Stimulated activated naive CD8-positive, alpha-beta T cell treated with anti-CD3 and anti-CD28 coated beads, Interleukin-15, amount 100 ng/mL, for 72 hours (primary cell): ENCODE results near the gene AHNAK.

ENCODE experiments used
- ATAC-seq: fragments of 150-1000 bp; cut with Tn5 transposase; 2 replicates; pipeline ENCODE4 v1.10.0; 2021; ENCODE audit warnings: mild to moderate bottlenecking, moderate library complexity
- DNase-seq, 2 donors: peaks; one replicate each; pipeline ENCODE4 v3.0.0; 2021 to 2022
- H3K27ac Mint-ChIP-seq, 2 donors: one replicate each; pipeline ENCODE4 v1.8.0; 2022; ENCODE audit warnings: mild to moderate bottlenecking in 2 of 2, mixed read lengths in 2 of 2, moderate library complexity in 2 of 2
- H3K27me3 Mint-ChIP-seq: one replicate; pipeline ENCODE4 v1.8.0; 2022; ENCODE audit warnings: mixed read lengths
- H3K4me1 Mint-ChIP-seq: one replicate; pipeline ENCODE4 v1.8.0; 2022; ENCODE audit warnings: mild to moderate bottlenecking, mixed read lengths
- H3K4me3 Mint-ChIP-seq, 2 donors: one replicate each; pipeline ENCODE4 v1.8.0; 2022; ENCODE audit warnings: mild to moderate bottlenecking in 2 of 2, mixed read lengths in 2 of 2, moderate library complexity in 1 of 2
- H3K9me3 Mint-ChIP-seq, 2 donors: one replicate each; pipeline ENCODE4 v1.8.0; 2022; ENCODE audit warnings: mixed read lengths in 2 of 2

AHNAK gene

GRCh38 chr11:62435846-62436660 lies 110.6 kb downstream of the AHNAK start:
- ATAC-seq (peak; percentile 45), DNase-seq (no peak)
- Mint-ChIP-seq H3K27me3 (no peaks in the 10 kb centered on the region), H3K9me3 (no peaks in the 10 kb centered on the region), H3K27ac (peak overlapping the region in 1 of 2 donors; percentile 11), H3K4me1 (peaks cover 37% of the 10 kb centered on the region), H3K4me3 (no peak overlapping the region)

GRCh38 chr11:62433904-62434276 lies 112.7 kb downstream of the AHNAK start:
- peaks cover 40% of the 10 kb centered on the region for H3K4me1 Mint-ChIP-seq
- H3K9me3 Mint-ChIP-seq: no peaks in the 10 kb centered on the region
- H3K4me3 Mint-ChIP-seq: no peak overlapping the region
- no peak for ATAC-seq
- H3K27ac Mint-ChIP-seq: no peak overlapping the region
- peaks cover 9% of the 10 kb centered on the region for H3K27me3 Mint-ChIP-seq
- no peak for DNase-seq

- Mint-ChIP-seq H3K27me3 (peaks cover 9% of the 10 kb centered on the region), H3K4me1 (peaks cover 46% of the 10 kb centered on the region), H3K4me3 (no peak overlapping the region), H3K27ac (no peak overlapping the region), H3K9me3 (no peaks in the 10 kb centered on the region)
- no peak for DNase-seq
- no peak for ATAC-seq
Measured at GRCh38 chr11:62433141-62433903, 113.3 kb downstream of the AHNAK start.

- H3K4me3 Mint-ChIP-seq: no peak overlapping the region
- no peak for DNase-seq
- peaks cover 9% of the 10 kb centered on the region for H3K27me3 Mint-ChIP-seq
- ATAC-seq: no peak
- H3K27ac Mint-ChIP-seq: no peak overlapping the region
- no peaks in the 10 kb centered on the region for H3K9me3 Mint-ChIP-seq
- H3K4me1 Mint-ChIP-seq: peaks cover 52% of the 10 kb centered on the region
Measured at GRCh38 chr11:62432695-62433094, 113.9 kb downstream of the AHNAK start.

GRCh38 chr11:62431171-62431901 lies 115.3 kb downstream of the AHNAK start:
- peaks cover 9% of the 10 kb centered on the region for H3K27me3 Mint-ChIP-seq
- H3K27ac Mint-ChIP-seq: no peak overlapping the region
- no peaks in the 10 kb centered on the region for H3K9me3 Mint-ChIP-seq
- DNase-seq (no peak), ATAC-seq (no peak)
- peaks cover 66% of the 10 kb centered on the region for H3K4me1 Mint-ChIP-seq
- no peak overlapping the region for H3K4me3 Mint-ChIP-seq

- ATAC-seq (no peak), DNase-seq (no peak)
- Mint-ChIP-seq H3K9me3 (no peaks in the 10 kb centered on the region), H3K4me1 (peaks cover 62% of the 10 kb centered on the region), H3K27ac (no peak overlapping the region), H3K4me3 (no peak overlapping the region), H3K27me3 (peaks cover 9% of the 10 kb centered on the region)
Measured at GRCh38 chr11:62430425-62430824, 116.2 kb downstream of the AHNAK start.

- peaks cover 9% of the 10 kb centered on the region for H3K27me3 Mint-ChIP-seq
- peaks cover 64% of the 10 kb centered on the region for H3K4me1 Mint-ChIP-seq
- DNase-seq: no peak
- no peak overlapping the region for H3K4me3 Mint-ChIP-seq
- no peak for ATAC-seq
- peak overlapping the region; percentile 57 to 83 for H3K27ac Mint-ChIP-seq
- no peaks in the 10 kb centered on the region for H3K9me3 Mint-ChIP-seq
Measured at GRCh38 chr11:62428871-62429560, 117.6 kb downstream of the AHNAK start.

- H3K4me1 Mint-ChIP-seq: peaks cover 53% of the 10 kb centered on the region
Measured at GRCh38 chr11:62427630-62428233, 118.9 kb downstream of the AHNAK start.

GRCh38 chr11:62423012-62423411 lies 123.6 kb downstream of the AHNAK start:
- Mint-ChIP-seq H3K4me3 (no peak overlapping the region), H3K27ac (no peak overlapping the region), H3K9me3 (no peaks in the 10 kb centered on the region), H3K4me1 (peaks cover 28% of the 10 kb centered on the region), H3K27me3 (peaks cover 9% of the 10 kb centered on the region)
- ATAC-seq: no peak
- no peak for DNase-seq

More at GRCh38 chr11:62427630-62428233, 118.9 kb downstream of the AHNAK start:
- peak; percentile 26 to 47 for DNase-seq
- H3K27ac Mint-ChIP-seq: peak overlapping the region; percentile 83 to 96
- peaks cover 18% of the 10 kb centered on the region for H3K27me3 Mint-ChIP-seq
- peak; percentile 80 for ATAC-seq
- peak overlapping the region; percentile 43 to 54 for H3K4me3 Mint-ChIP-seq
- no peaks in the 10 kb centered on the region for H3K9me3 Mint-ChIP-seq

- H3K4me1 Mint-ChIP-seq: peaks cover 18% of the 10 kb centered on the region
- H3K27me3 Mint-ChIP-seq: peaks cover 9% of the 10 kb centered on the region
- no peaks in the 10 kb centered on the region for H3K9me3 Mint-ChIP-seq
- no peak for DNase-seq
- no peak for ATAC-seq
- H3K27ac Mint-ChIP-seq: peak overlapping the region in 1 of 2 donors; percentile 62
- H3K4me3 Mint-ChIP-seq: no peak overlapping the region
Measured at GRCh38 chr11:62421996-62422395, 124.6 kb downstream of the AHNAK start.

- H3K9me3 Mint-ChIP-seq: no peaks in the 10 kb centered on the region
- ATAC-seq: no peak
- no peak for DNase-seq
- H3K4me3 Mint-ChIP-seq: no peak overlapping the region
- peaks cover 7% of the 10 kb centered on the region for H3K4me1 Mint-ChIP-seq
- no peak overlapping the region for H3K27ac Mint-ChIP-seq
- peaks cover 9% of the 10 kb centered on the region for H3K27me3 Mint-ChIP-seq
Measured at GRCh38 chr11:62420882-62421281, 125.7 kb downstream of the AHNAK start.

GRCh38 chr11:62419943-62420342 lies 126.7 kb downstream of the AHNAK start:
- Mint-ChIP-seq H3K4me1 (peaks cover 7% of the 10 kb centered on the region), H3K27ac (no peak overlapping the region), H3K9me3 (no peaks in the 10 kb centered on the region), H3K4me3 (no peak overlapping the region), H3K27me3 (peaks cover 9% of the 10 kb centered on the region)
- ATAC-seq: no peak
- no peak for DNase-seq

- Mint-ChIP-seq H3K9me3 (no peaks in the 10 kb centered on the region), H3K4me1 (peaks cover 2% of the 10 kb centered on the region), H3K4me3 (no peak overlapping the region), H3K27me3 (peaks cover 9% of the 10 kb centered on the region), H3K27ac (peak overlapping the region in 1 of 2 donors; percentile 91)
- DNase-seq (no peak), ATAC-seq (no peak)
Measured at GRCh38 chr11:62419314-62419929, 127.2 kb downstream of the AHNAK start.

GRCh38 chr11:62418733-62419132 lies 127.9 kb downstream of the AHNAK start, which contains the start of gene SCGB1A1:
TSS of gene SCGB1A1 (plus strand) at chr11:62419033. CDS start at chr11:62419096, 63 bp downstream.
- no peak within 1 kb of the TSS for H3K4me3 Mint-ChIP-seq
- H3K9me3 Mint-ChIP-seq: no peaks in the 10 kb centered on the region
- DNase-seq: no peak
- H3K27ac Mint-ChIP-seq: peak within 1 kb of the TSS; percentile 9 to 91
- peaks cover 6% of the 10 kb centered on the region for H3K27me3 Mint-ChIP-seq
- no peak for ATAC-seq
- H3K4me1 Mint-ChIP-seq: no peaks in the 10 kb centered on the region
